Erythroblast (primary cell): Measurements from ENCODE around the gene DNAJC1.

Experiments used
- GATA1 ChIP-seq: IDR thresholded peaks from 2 replicates; pipeline ENCODE4 v1.6.1; 2011; ENCODE audit warnings: low read depth, mild to moderate bottlenecking, control low read depth, low read length, moderate library complexity
- POLR2A ChIP-seq: IDR thresholded peaks from 2 replicates; pipeline ENCODE4 v1.6.1; 2011; ENCODE audit warnings: mild to moderate bottlenecking, low read length

DNA sequence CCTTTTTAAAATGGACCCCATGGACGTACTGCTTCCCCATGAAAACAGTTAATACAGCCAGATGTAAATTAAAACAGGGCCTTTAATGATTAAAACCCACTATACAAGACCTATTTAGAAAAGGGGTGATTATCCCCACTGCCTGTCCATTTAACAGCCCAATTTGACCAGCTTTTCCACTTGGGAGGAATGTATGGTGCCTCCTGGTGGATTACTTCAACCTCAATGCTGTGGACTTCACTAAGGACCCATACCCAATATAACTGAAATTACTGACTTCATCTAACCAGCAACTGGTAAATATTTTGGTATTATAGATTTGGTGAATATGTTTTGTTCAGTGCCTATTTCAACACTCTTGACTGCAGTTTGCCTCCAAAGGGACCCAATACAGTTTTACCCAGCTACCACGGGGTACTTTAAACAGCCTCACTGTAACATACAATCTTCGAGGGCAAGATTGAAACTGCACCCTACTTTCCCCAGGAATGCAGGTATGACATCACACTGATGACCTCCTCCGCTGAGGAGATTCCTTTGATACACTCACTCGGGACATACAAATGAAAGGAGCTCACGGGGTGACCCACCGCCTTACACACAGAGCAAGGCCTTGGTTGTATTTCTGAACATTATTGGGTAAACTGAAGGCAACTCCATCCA is 192.8 kb downstream of the DNAJC1 start:
- no peak for TF ChIP-seq POLR2A
- TF ChIP-seq GATA1: no peak
